Keratinocyte (primary cell): Measurements from ENCODE around the gene SMAD6. TPM values are rescaled to one million over a fixed set of nuclear protein-coding genes. Genes with fewer than 3 reads are reported as not detected.

Experiments used
- DNase-seq: peaks from one replicate; pipeline ENCODE4 v3.0.0-alpha.2; 2011; ENCODE audit warnings: low read depth, missing footprints, low spot score
- FAIRE-seq: peaks from 2 replicates; lab custom pipeline; 2011; peaks lifted over from hg19 to GRCh38; lab: Jason Lieb, UNC
- H2AFZ ChIP-seq: 2 replicates; pipeline ENCODE4 v1.6.0; 2012; ENCODE audit warnings: low read length, control low read depth, inconsistent platforms; ENCODE audit not compliant: control insufficient read depth
- H3K27ac ChIP-seq: 2 replicates; pipeline ENCODE4 v1.5.1; 2011; ENCODE audit warnings: low read length; ENCODE audit not compliant: control insufficient read depth, insufficient read depth
- H3K27me3 ChIP-seq: 3 replicates; pipeline ENCODE4 v1.6.0; 2011; ENCODE audit warnings: low read length; ENCODE audit not compliant: control insufficient read depth, insufficient read depth; ENCODE audit errors: extremely low read depth
- H3K36me3 ChIP-seq, 2 experiments: 2 replicates in 1 of 2; 3 replicates in 1 of 2; pipeline ENCODE4 v1.5.1; 2011; ENCODE audit warnings: low read length in 2 of 2, mild to moderate bottlenecking in 1 of 2; ENCODE audit not compliant: control insufficient read depth in 2 of 2, insufficient read depth in 2 of 2; ENCODE audit errors: extremely low read depth in 1 of 2
- H3K4me1 ChIP-seq: 3 replicates; pipeline ENCODE4 v1.5.1; 2011; ENCODE audit warnings: low read length; ENCODE audit not compliant: control insufficient read depth, insufficient read depth; ENCODE audit errors: extremely low read depth
- H3K4me2 ChIP-seq: 3 replicates; pipeline ENCODE4 v1.6.0; 2011; ENCODE audit warnings: low read depth, low read length; ENCODE audit not compliant: control insufficient read depth, insufficient read depth; ENCODE audit errors: extremely low read depth
- H3K4me3 ChIP-seq, 3 experiments: fragments of 200-600 bp in 1 of 3; sonication (generic) in 1 of 3; 2 replicates in 2 of 3; 3 replicates in 1 of 3; pipeline ENCODE4 v1.5.1; 2011 to 2016; ENCODE audit warnings: low read length in 3 of 3, mild to moderate bottlenecking in 3 of 3, control low read depth in 2 of 3, inconsistent platforms in 1 of 3, low read depth in 1 of 3, mixed read lengths in 1 of 3, mixed run types in 1 of 3, moderate library complexity in 1 of 3; ENCODE audit not compliant: control insufficient read depth in 2 of 3, insufficient read depth in 2 of 3; ENCODE audit errors: extremely low read depth in 1 of 3
- H3K79me2 ChIP-seq: 2 replicates; pipeline ENCODE4 v1.6.0; 2012; ENCODE audit warnings: low read length; ENCODE audit not compliant: control insufficient read depth, insufficient read depth
- H3K9ac ChIP-seq: 3 replicates; pipeline ENCODE4 v1.6.0; 2011; ENCODE audit warnings: low read length; ENCODE audit not compliant: control insufficient read depth, insufficient read depth; ENCODE audit errors: extremely low read depth
- H3K9me1 ChIP-seq: 3 replicates; pipeline ENCODE4 v1.6.0; 2011; ENCODE audit warnings: low read length; ENCODE audit not compliant: control insufficient read depth, insufficient read depth; ENCODE audit errors: extremely low read depth
- H3K9me3 ChIP-seq: 2 replicates; pipeline ENCODE4 v1.5.1; 2012; ENCODE audit warnings: low read depth, low read length; ENCODE audit not compliant: control insufficient read depth
- H4K20me1 ChIP-seq: 3 replicates; pipeline ENCODE4 v1.6.0; 2011; ENCODE audit warnings: low read length; ENCODE audit not compliant: control insufficient read depth, insufficient read depth; ENCODE audit errors: extremely low read depth
- CTCF ChIP-seq, 3 experiments: IDR thresholded peaks in 1 of 3; conservative IDR thresholded peaks in 1 of 3; optimal IDR thresholded peaks in 1 of 3; 2 replicates in 2 of 3; 3 replicates in 1 of 3; pipeline versions ENCODE3 to v1.5.1; 2011; ENCODE audit warnings: low read length in 3 of 3, mild to moderate bottlenecking in 3 of 3, moderate library complexity in 2 of 3, control low read depth in 1 of 3, inconsistent platforms in 1 of 3; ENCODE audit not compliant: insufficient read depth in 2 of 3; ENCODE audit errors: extremely low read depth in 1 of 3
- EZH2 ChIP-seq: IDR thresholded peaks from one replicate; pipeline ENCODE4 v1.6.1; 2012; ENCODE audit warnings: inconsistent platforms, mild to moderate bottlenecking, low read length, moderate library complexity
- dilution Hi-C: fragments of 300-500 bp; cut with MboI; formaldehyde crosslinking; loops from one replicate; pipeline ENCODE4 v1.7.0; 2020; ENCODE audit warnings: low sequenced_read_pairs; ENCODE audit not compliant: extremely low pct_ligation_motif_present
- polyA plus RNA-seq, 5 experiments: library from polyadenylated mRNA; depleted of rRNA in 3 of 5; stranded (reverse) in 3 of 5; stranded (forward) in 1 of 5; unstranded in 1 of 5; fragments of >200 nt; gene quantifications; 1 replicate in 1 of 5; 2 replicates in 3 of 5; 3 replicates in 1 of 5; pipeline versions ENCODE4 v1.2.1 to v1.2.3, GENCODE V29; 2011 to 2012; ENCODE audit warnings: missing spikeins in 2 of 5, low read depth in 1 of 5, low replicate concordance in 1 of 5

The SMAD6 gene
- polyA plus RNA-seq, 1 donor (not counting 4 experiments of a cell fraction or from before 2014, with no cell fraction given): 0.03 TPM

GRCh38 chr15:66831801-66832390 is 129.9 kb downstream of the SMAD6 start:
- H3K9me1 ChIP-seq: peaks cover 3% of the 10 kb centered on the region
- H3K4me1 ChIP-seq: peaks cover 20% of the 10 kb centered on the region
- DNase-seq (no peak), FAIRE-seq (no peak)
- TF ChIP-seq EZH2: no peak
- no peak for TF ChIP-seq CTCF (optimal IDR thresholded peaks at IDR 0.05 in 1 of 3, IDR thresholded peaks at IDR 0.05 in 1 of 3, conservative IDR thresholded peaks at IDR 0.05 in 1 of 3; ENCODE audit: extremely low read depth in 1 of 3, insufficient read depth in 2 of 3, low read length in 3 of 3)
- dilution Hi-C loops: no loop called here
- H2AFZ ChIP-seq: no peak overlapping the region
- H4K20me1 ChIP-seq: no peaks in the 10 kb centered on the region
- H3K79me2 ChIP-seq: no peaks in the 10 kb centered on the region
- H3K4me2 ChIP-seq: no peak overlapping the region
- H3K27ac ChIP-seq: no peak overlapping the region
- H3K4me3 ChIP-seq: no peak overlapping the region
- H3K27me3 ChIP-seq: no peaks in the 10 kb centered on the region
- H3K9me3 ChIP-seq: peaks cover 1% of the 10 kb centered on the region
- no peaks in the 10 kb centered on the region for H3K36me3 ChIP-seq
- no peak overlapping the region for H3K9ac ChIP-seq

Other genes with a start within 250 kb of the SMAD6 start
- 9.6 to 20.6 TPM (median 16.1 TPM) in 3 replicates for gene SNAPC5, start 204.5 kb upstream of the SMAD6 start, polyA plus RNA-seq
- 4,775 to 5,343 TPM (median 4,989 TPM) in 3 replicates for gene RPL4, start 197.4 kb upstream of the SMAD6 start, polyA plus RNA-seq
- gene ZWILCH, start 196.9 kb upstream of the SMAD6 start, polyA plus RNA-seq: 15.6 to 34.9 TPM (median 17.8 TPM) in 3 replicates
- gene LCTL, start 136.2 kb upstream of the SMAD6 start, polyA plus RNA-seq: 0.09 to 0.42 TPM (median 0.38 TPM) in 3 replicates